ENCODE data around the gene PLD5. TPM values are rescaled to one million over a fixed set of nuclear protein-coding genes. Genes with fewer than 3 reads are reported as not detected.

Gene PLD5
- total RNA-seq, 1 experiment from 2014 or later: not detected

GRCh38 chr1:242468784-242469183 lies 55.7 kb downstream of the PLD5 start:
- Histone ChIP-seq H3K36me3 (ENCODE audit: control insufficient read depth, insufficient read depth, low read length) (no peaks in the 10 kb centered on the region), H3K9me3 (ENCODE audit: control insufficient read depth, insufficient read depth, low read depth, low read length) (no peaks in the 10 kb centered on the region), H3K4me1 (ENCODE audit: control insufficient read depth, insufficient read depth, low read length) (no peaks in the 10 kb centered on the region), H3K4me3 (ENCODE audit: low read depth in 2 of 2, low read length in 2 of 2) (no peak overlapping the region), H3K27ac (ENCODE audit: low read length) (no peak overlapping the region), H3K27me3 (ENCODE audit: control insufficient read depth, insufficient read depth, low read length) (no peaks in the 10 kb centered on the region)
- CTCF ChIA-PET: interaction anchor here (0.6 kb wide), 1 partner anchor 800 kb away, joined by 5 read pairs; no protein-coding TSS in a partner anchor
- TF ChIP-seq, protein P1, sequence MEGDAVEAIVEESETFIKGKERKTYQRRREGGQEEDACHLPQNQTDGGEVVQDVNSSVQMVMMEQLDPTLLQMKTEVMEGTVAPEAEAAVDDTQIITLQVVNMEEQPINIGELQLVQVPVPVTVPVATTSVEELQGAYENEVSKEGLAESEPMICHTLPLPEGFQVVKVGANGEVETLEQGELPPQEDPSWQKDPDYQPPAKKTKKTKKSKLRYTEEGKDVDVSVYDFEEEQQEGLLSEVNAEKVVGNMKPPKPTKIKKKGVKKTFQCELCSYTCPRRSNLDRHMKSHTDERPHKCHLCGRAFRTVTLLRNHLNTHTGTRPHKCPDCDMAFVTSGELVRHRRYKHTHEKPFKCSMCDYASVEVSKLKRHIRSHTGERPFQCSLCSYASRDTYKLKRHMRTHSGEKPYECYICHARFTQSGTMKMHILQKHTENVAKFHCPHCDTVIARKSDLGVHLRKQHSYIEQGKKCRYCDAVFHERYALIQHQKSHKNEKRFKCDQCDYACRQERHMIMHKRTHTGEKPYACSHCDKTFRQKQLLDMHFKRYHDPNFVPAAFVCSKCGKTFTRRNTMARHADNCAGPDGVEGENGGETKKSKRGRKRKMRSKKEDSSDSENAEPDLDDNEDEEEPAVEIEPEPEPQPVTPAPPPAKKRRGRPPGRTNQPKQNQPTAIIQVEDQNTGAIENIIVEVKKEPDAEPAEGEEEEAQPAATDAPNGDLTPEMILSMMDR (IDR thresholded peaks at IDR 0.05): no peak
- TF ChIP-seq SIN3A (IDR thresholded peaks at IDR 0.05; ENCODE audit: borderline replicate concordance, insufficient read depth, low read depth, low read length) (no peak), TCF7L2 (IDR thresholded peaks at IDR 0.05; ENCODE audit: low read depth, low read length) (no peak), POLR2AphosphoS5 (IDR thresholded peaks at IDR 0.05; ENCODE audit: low read depth, low read length) (no peak)
- TF ChIP-seq, protein P2, sequence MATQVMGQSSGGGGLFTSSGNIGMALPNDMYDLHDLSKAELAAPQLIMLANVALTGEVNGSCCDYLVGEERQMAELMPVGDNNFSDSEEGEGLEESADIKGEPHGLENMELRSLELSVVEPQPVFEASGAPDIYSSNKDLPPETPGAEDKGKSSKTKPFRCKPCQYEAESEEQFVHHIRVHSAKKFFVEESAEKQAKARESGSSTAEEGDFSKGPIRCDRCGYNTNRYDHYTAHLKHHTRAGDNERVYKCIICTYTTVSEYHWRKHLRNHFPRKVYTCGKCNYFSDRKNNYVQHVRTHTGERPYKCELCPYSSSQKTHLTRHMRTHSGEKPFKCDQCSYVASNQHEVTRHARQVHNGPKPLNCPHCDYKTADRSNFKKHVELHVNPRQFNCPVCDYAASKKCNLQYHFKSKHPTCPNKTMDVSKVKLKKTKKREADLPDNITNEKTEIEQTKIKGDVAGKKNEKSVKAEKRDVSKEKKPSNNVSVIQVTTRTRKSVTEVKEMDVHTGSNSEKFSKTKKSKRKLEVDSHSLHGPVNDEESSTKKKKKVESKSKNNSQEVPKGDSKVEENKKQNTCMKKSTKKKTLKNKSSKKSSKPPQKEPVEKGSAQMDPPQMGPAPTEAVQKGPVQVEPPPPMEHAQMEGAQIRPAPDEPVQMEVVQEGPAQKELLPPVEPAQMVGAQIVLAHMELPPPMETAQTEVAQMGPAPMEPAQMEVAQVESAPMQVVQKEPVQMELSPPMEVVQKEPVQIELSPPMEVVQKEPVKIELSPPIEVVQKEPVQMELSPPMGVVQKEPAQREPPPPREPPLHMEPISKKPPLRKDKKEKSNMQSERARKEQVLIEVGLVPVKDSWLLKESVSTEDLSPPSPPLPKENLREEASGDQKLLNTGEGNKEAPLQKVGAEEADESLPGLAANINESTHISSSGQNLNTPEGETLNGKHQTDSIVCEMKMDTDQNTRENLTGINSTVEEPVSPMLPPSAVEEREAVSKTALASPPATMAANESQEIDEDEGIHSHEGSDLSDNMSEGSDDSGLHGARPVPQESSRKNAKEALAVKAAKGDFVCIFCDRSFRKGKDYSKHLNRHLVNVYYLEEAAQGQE (IDR thresholded peaks at IDR 0.05; ENCODE audit: insufficient read depth in 1 of 2, low read depth in 2 of 2, low read length in 1 of 2): no peak
- POLR2A ChIA-PET: interaction anchor here (0.6 kb wide), 1 partner anchor 619 kb away, joined by 4 read pairs; no protein-coding TSS in a partner anchor
- in situ Hi-C loops (cut with HindIII; ENCODE audit: low pct_unique_long_range_greater_than_20kb, low sequenced_read_pairs) (no loop called here), intact Hi-C loops (cut with micrococcal nuclease; ENCODE audit: unreplicated experiment) (loop anchor here (10.0 kb wide), 1 partner anchor 856 kb away; no protein-coding TSS in a partner anchor)
- DNase-seq (ENCODE audit: low read depth, low spot score) (no peak), ATAC-seq (no peak)
- no TSS peak for BruUV-seq (replicated peaks)

DNA sequence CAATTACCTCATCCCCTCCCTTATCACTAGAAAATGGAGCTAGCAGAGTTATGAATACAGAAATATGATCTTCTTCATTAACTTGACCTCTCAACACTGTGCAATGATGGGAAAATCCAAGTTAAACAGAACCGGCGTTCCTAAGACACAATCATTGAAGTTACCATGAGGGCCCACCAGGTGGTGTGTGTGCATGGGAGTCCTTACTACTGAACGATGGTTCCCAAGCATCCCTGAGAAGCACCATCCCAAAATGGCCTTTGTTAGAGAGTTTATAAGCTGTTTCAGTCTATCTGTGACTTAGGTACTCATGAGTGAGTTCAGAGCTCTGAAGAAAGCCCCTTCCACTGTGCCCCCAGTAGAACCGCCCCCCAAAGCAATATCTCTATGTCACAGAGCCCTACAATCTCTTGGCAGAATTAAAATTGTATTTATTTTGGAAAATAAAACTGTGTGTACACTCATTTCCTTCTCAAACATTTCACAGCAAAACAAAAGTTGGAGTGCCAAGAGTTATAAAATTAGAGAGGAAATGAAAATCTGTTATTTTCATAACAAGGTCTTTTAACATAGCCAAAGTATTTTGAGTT lies 56.8 kb downstream of the PLD5 start:
- Histone ChIP-seq H3K36me3 (ENCODE audit: control insufficient read depth, insufficient read depth, low read length) (no peaks in the 10 kb centered on the region), H3K9me3 (ENCODE audit: control insufficient read depth, insufficient read depth, low read depth, low read length) (no peaks in the 10 kb centered on the region), H3K4me3 (ENCODE audit: low read depth in 2 of 2, low read length in 2 of 2) (no peak overlapping the region), H3K27me3 (ENCODE audit: control insufficient read depth, insufficient read depth, low read length) (no peaks in the 10 kb centered on the region), H3K27ac (ENCODE audit: low read length) (no peak overlapping the region), H3K4me1 (ENCODE audit: control insufficient read depth, insufficient read depth, low read length) (no peaks in the 10 kb centered on the region)
- in situ Hi-C loops (cut with HindIII; ENCODE audit: low pct_unique_long_range_greater_than_20kb, low sequenced_read_pairs) (no loop called here), intact Hi-C loops (cut with micrococcal nuclease; ENCODE audit: unreplicated experiment) (loop anchor here (10.0 kb wide), 1 partner anchor 857 kb away; no protein-coding TSS in a partner anchor)
- TF ChIP-seq SIN3A (IDR thresholded peaks at IDR 0.05; ENCODE audit: borderline replicate concordance, insufficient read depth, low read depth, low read length): no peak
- TF ChIP-seq, protein P2 (IDR thresholded peaks at IDR 0.05; ENCODE audit: insufficient read depth in 1 of 2, low read depth in 2 of 2, low read length in 1 of 2): no peak
- TF ChIP-seq, protein P1 (IDR thresholded peaks at IDR 0.05): peak; percentile 79
- DNase-seq (ENCODE audit: low read depth, low spot score) (peak; percentile 28), ATAC-seq (peak; percentile 90)
- ChIA-PET POLR2A (no interaction called here), CTCF (interaction anchor here (0.7 kb wide), 1 partner anchor 311 kb away, joined by 3 read pairs; no protein-coding TSS in a partner anchor)
- no TSS peak for BruUV-seq (replicated peaks)

Measured in Panc1 (cell line).